ENCODE measurements around the gene CISTR. TPM values are rescaled to one million over a fixed set of nuclear protein-coding genes. Genes with fewer than 3 reads are reported as not detected.
"Not testable (repeated sequence)": the region's sequence is repeated elsewhere in the genome, so short reads cannot be mapped to it uniquely, and the experiment has no call there.

Gene CISTR
- total RNA-seq, 4 donors from 2014 or later, result not detected

DNA sequence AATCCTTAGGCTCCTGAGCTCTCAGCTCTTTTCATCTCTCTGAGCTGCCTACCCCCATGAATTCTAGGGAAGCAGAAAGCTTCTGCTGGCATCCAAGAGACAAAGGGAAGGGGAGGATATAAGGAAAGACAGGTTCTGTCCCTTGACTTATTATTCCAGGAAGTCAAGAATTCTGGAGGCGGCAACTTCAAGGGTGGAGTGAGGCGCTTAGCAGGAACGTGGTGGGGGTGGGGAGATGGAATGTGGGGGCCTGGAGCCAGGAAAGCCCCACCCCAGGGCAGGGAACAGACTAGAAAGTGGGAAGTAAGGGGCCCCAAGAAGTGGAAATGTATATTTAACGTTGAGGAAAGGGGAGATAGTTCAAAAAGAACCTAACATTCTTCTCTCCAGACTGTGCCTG, 26.0 kb downstream of the CISTR start:
- Histone ChIP-seq H3K27ac (no peak overlapping the region), H3K27me3 (no peaks in the 10 kb centered on the region), H3K4me1 (no peaks in the 10 kb centered on the region), H3K9me3 (no peaks in the 10 kb centered on the region), H3K36me3 (no peaks in the 10 kb centered on the region), H3K4me3 (peak overlapping the region in 1 of 2 donors; percentile 83)
- intact Hi-C loops (cut with DNase I; ENCODE audit: low total_unique reads), result no loop called here
- TF ChIP-seq, protein P1, sequence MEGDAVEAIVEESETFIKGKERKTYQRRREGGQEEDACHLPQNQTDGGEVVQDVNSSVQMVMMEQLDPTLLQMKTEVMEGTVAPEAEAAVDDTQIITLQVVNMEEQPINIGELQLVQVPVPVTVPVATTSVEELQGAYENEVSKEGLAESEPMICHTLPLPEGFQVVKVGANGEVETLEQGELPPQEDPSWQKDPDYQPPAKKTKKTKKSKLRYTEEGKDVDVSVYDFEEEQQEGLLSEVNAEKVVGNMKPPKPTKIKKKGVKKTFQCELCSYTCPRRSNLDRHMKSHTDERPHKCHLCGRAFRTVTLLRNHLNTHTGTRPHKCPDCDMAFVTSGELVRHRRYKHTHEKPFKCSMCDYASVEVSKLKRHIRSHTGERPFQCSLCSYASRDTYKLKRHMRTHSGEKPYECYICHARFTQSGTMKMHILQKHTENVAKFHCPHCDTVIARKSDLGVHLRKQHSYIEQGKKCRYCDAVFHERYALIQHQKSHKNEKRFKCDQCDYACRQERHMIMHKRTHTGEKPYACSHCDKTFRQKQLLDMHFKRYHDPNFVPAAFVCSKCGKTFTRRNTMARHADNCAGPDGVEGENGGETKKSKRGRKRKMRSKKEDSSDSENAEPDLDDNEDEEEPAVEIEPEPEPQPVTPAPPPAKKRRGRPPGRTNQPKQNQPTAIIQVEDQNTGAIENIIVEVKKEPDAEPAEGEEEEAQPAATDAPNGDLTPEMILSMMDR (IDR thresholded peaks at IDR 0.05), result no peak
- no peak for TF ChIP-seq POLR2A (IDR thresholded peaks at IDR 0.05)
- DNase-seq, result no peak

DNA sequence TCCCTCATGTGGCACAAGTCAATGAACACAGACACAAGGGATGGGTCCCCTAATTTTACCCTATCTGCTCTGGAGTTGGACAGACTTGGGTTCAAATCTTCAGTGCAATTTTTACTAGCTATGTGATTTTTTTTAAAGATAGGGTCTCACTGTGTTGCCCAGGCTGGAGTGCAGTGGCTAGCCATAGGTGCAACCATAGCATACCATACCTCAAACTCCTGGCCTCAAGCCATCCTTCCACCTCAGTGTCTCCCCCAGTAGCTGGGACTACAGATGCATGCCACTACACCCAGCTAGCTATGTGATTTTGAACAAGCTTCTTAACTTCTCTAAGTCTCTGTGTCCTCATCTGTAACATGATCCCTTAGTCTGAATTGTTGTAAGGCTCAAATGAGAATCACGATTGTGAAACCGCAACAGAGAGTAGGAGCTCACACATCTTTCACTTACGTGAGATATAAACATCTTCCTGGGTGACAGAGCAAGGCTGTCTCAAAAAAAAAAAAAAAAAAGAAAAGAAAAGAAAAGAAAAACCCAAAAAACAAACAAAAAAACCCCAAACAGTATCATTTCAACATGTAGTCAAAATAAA, 29.2 kb downstream of the CISTR start:
- no peaks in the 10 kb centered on the region for H3K27me3 ChIP-seq
- no peaks in the 10 kb centered on the region for H3K9me3 ChIP-seq
- intact Hi-C loops (cut with DNase I; ENCODE audit: low total_unique reads), result no loop called here
- no peaks in the 10 kb centered on the region for H3K4me1 ChIP-seq
- DNase-seq, result no peak
- no peak overlapping the region for H3K4me3 ChIP-seq
- no peaks in the 10 kb centered on the region for H3K36me3 ChIP-seq
- TF ChIP-seq POLR2A (IDR thresholded peaks at IDR 0.05), result no peak
- TF ChIP-seq, protein P1 (IDR thresholded peaks at IDR 0.05), result no peak
- no peak overlapping the region for H3K27ac ChIP-seq

DNA sequence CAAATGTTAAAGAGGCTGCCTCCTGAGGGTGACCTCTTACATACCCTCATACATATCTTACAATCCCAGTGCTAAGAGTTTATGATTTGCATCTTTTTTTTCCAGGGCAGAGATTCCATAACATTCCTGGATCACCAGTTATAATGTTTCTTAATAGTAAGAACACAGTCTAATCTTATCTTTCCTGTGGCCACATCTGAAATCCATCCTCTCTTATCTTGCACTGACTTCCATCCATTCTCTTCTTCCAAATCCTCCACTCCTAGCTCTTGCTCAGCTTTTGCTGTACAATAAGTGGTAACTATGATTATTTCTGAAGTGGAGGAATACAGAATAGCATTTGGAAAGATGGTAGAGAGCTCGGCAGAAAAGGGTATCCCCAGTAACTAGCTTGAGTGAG, 30.8 kb downstream of the CISTR start:
- no peak overlapping the region for H3K27ac ChIP-seq
- H3K9me3 ChIP-seq, result no peaks in the 10 kb centered on the region
- no peak for DNase-seq
- H3K4me1 ChIP-seq, result no peaks in the 10 kb centered on the region
- intact Hi-C loops (cut with DNase I; ENCODE audit: low total_unique reads), result no loop called here
- no peaks in the 10 kb centered on the region for H3K27me3 ChIP-seq
- H3K4me3 ChIP-seq, result no peak overlapping the region
- TF ChIP-seq, protein P1 (IDR thresholded peaks at IDR 0.05), result no peak
- TF ChIP-seq POLR2A (IDR thresholded peaks at IDR 0.05), result no peak
- no peaks in the 10 kb centered on the region for H3K36me3 ChIP-seq

DNA sequence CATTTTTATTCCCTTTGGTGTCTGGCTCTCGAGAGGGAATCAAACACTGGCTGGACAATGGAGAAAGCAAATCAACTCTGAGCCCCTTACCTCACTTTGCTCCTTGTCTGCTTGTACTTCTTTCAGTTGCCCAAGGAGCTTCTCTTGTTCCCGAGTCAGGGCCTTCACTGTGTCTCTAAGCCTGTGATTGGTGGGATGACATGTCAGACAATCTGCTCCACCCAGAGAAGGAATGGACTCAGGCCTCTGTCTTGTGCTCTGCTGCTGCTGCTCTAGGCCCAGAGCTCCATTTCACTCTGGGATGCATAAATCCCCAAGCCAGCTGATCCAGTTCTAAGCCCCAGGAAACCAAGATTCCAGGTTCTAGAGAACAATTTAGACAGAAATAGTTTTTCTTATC, 32.1 kb downstream of the CISTR start:
- Histone ChIP-seq H3K27ac (no peak overlapping the region), H3K36me3 (no peaks in the 10 kb centered on the region), H3K27me3 (no peaks in the 10 kb centered on the region), H3K9me3 (no peaks in the 10 kb centered on the region), H3K4me1 (no peaks in the 10 kb centered on the region), H3K4me3 (no peak overlapping the region)
- DNase-seq, result no peak
- TF ChIP-seq, protein P1 (IDR thresholded peaks at IDR 0.05), result no peak
- no peak for TF ChIP-seq POLR2A (IDR thresholded peaks at IDR 0.05)
- intact Hi-C loops (cut with DNase I; ENCODE audit: low total_unique reads), result no loop called here

DNA sequence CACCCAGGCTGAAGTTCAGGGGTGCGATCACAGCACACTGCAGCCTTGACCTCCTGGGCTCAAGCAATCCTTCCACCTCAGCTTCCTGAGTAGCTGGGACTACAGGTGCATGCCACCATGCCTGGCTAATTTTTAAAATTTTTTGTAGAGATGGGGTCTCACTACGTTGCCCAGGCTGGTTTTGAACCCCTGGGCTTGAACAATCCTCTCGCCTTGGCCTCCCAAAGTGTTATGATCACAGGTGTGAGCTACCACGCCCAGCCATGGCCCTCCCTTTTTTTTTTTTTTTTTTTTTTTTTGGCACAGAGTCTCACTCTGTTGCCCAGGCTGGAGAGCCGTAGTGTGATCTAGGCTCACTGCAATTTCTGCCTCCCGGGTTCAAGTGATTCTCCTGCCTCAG, 33.2 kb downstream of the CISTR start:
- intact Hi-C loops (cut with DNase I; ENCODE audit: low total_unique reads); H3K27ac ChIP-seq; DNase-seq; H3K27me3 ChIP-seq; H3K4me3 ChIP-seq; H3K4me1 ChIP-seq; H3K9me3 ChIP-seq; H3K36me3 ChIP-seq: not testable (repeated sequence)

DNA sequence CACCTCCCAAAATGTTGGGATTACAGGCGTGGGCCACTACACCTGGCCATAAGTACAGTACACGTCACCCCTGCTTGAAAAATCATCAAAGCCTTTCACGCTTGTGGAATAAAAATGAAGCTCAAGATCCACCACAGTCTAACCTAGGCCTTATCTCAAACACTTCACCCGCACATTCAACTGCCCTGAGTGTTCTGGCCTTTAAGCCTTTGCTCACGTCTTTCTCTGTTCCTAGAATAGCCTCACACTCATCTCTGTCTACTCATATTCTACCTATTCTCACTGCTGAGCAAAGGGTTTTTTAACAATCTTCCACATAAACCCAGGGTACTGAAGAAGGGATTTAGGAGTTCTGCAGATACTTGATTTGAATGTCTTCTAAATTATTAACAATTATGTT, 34.5 kb downstream of the CISTR start:
- no peak for TF ChIP-seq POLR2A (IDR thresholded peaks at IDR 0.05)
- Histone ChIP-seq H3K4me3 (no peak overlapping the region), H3K27ac (no peak overlapping the region), H3K27me3 (no peaks in the 10 kb centered on the region), H3K4me1 (no peaks in the 10 kb centered on the region), H3K9me3 (no peaks in the 10 kb centered on the region), H3K36me3 (no peaks in the 10 kb centered on the region)
- intact Hi-C loops (cut with DNase I; ENCODE audit: low total_unique reads), result no loop called here
- no peak for DNase-seq
